Hepatocyte (in vitro differentiated cells): ENCODE results near the gene GEMIN2. TPM values are rescaled to one million over a fixed set of nuclear protein-coding genes. Genes with fewer than 3 reads are reported as not detected.
A peak's percentile ranks its signal among the peaks of the same experiment; 100 is the strongest.
"Not testable (repeated sequence)": the region's sequence is repeated elsewhere in the genome, so short reads cannot be mapped to it uniquely, and the experiment has no call there.

ENCODE experiments used
- DNase-seq: peaks from one replicate; pipeline ENCODE4 v3.0.0-alpha.2; 2016; ENCODE audit warnings: low spot score
- H2AFZ ChIP-seq: fragments of 200-600 bp; sonication (generic); 2 replicates; pipeline ENCODE4 v1.6.0; 2016; ENCODE audit warnings: antibody characterized with exemption, mild to moderate bottlenecking
- H3K27ac ChIP-seq: fragments of 200-600 bp; sonication (generic); 2 replicates; pipeline ENCODE4 v1.5.1; 2016; ENCODE audit warnings: mild to moderate bottlenecking
- H3K27me3 ChIP-seq: fragments of 200-600 bp; sonication (generic); 2 replicates; pipeline ENCODE4 v1.6.1; 2016
- H3K36me3 ChIP-seq: fragments of 200-600 bp; sonication (generic); replicated peaks from 2 replicates; pipeline ENCODE4 v1.5.1; 2016; ENCODE audit warnings: low read depth; ENCODE audit not compliant: insufficient read depth
- H3K4me1 ChIP-seq: fragments of 200-600 bp; sonication (generic); 2 replicates; pipeline ENCODE4 v1.5.1; 2016; ENCODE audit warnings: mild to moderate bottlenecking, moderate library complexity; ENCODE audit not compliant: insufficient read depth
- H3K4me2 ChIP-seq: fragments of 200-600 bp; sonication (generic); 2 replicates; pipeline ENCODE4 v1.6.0; 2016
- H3K4me3 ChIP-seq: fragments of 200-600 bp; sonication (generic); 2 replicates; pipeline ENCODE4 v1.5.1; 2016; ENCODE audit warnings: mild to moderate bottlenecking
- H3K79me2 ChIP-seq: fragments of 200-600 bp; sonication (generic); 2 replicates; pipeline ENCODE4 v1.6.0; 2017; ENCODE audit warnings: mild to moderate bottlenecking
- H3K9me2 ChIP-seq: fragments of 200-600 bp; sonication (generic); replicated peaks from 2 replicates; pipeline ENCODE4 v1.6.0; 2017; ENCODE audit warnings: mild to moderate bottlenecking; ENCODE audit not compliant: insufficient read depth
- H3K9me3 ChIP-seq: fragments of 200-600 bp; sonication (generic); 2 replicates; pipeline ENCODE4 v1.5.1; 2016; ENCODE audit warnings: low read depth, mild to moderate bottlenecking
- H4K20me1 ChIP-seq: fragments of 200-600 bp; sonication (generic); 2 replicates; pipeline ENCODE4 v1.6.0; 2016; ENCODE audit warnings: mild to moderate bottlenecking; ENCODE audit not compliant: insufficient read depth, poor library complexity, severe bottlenecking
- CTCF ChIP-seq: fragments of 200-600 bp; sonication (generic); IDR thresholded peaks from 2 replicates; pipeline ENCODE4 v1.5.1; 2016; ENCODE audit warnings: antibody characterized with exemption, mild to moderate bottlenecking; ENCODE audit not compliant: poor library complexity
- EZH2 ChIP-seq: fragments of 200-600 bp; sonication (generic); IDR thresholded peaks from 2 replicates; pipeline ENCODE4 v1.6.1; 2016; ENCODE audit warnings: antibody characterized with exemption, mild to moderate bottlenecking, borderline replicate concordance
- EZH2phosphoT487 ChIP-seq: fragments of 200-600 bp; sonication (generic); IDR thresholded peaks from one replicate; pipeline ENCODE4 v1.6.1; 2018; ENCODE audit warnings: antibody characterized with exemption, mild to moderate bottlenecking, low read depth, moderate library complexity; ENCODE audit not compliant: unreplicated experiment, severe bottlenecking
- WGBS: methylation state at CpG from one replicate; pipeline ENCODE4 v1.1.6; 2016; ENCODE audit warnings: low lambda C conversion rate; ENCODE audit errors: missing lambda C conversion rate; 5-methylcytosine and 5-hydroxymethylcytosine counted together
- polyA plus RNA-seq: library from polyadenylated mRNA; unstranded; fragments of >200 nt; fragmentation: Nextera tagmentation; extraction: Ambion mirVana; gene quantifications from 2 replicates; pipeline ENCODE4 v1.2.1, GENCODE V29; 2016
- total RNA-seq: library from RNA; depleted of rRNA; stranded (reverse); fragments of >200 nt; gene quantifications from 2 replicates; pipeline ENCODE4 v1.2.3, GENCODE V29; 2014

Gene GEMIN2
- total and polyA plus RNA-seq, 2 experiments from 2014 or later = 12.4 to 28.3 TPM

- Histone ChIP-seq H3K27me3 (no peaks in the 10 kb centered on the region), H3K4me1 (peaks cover 22% of the 10 kb centered on the region), H3K27ac (peak within 1 kb of the TSS; percentile 99), H3K4me3 (peak within 1 kb of the TSS; percentile 60), H3K79me2 (peaks cover 51% of the 10 kb centered on the region), H3K36me3 (no peaks in the 10 kb centered on the region), H3K9me3 (no peaks in the 10 kb centered on the region), H2AFZ (peak within 1 kb of the TSS; percentile 74), H3K4me2 (peak within 1 kb of the TSS; percentile 73), H4K20me1 (peaks cover 28% of the 10 kb centered on the region), H3K9me2 (no peaks in the 10 kb centered on the region)
- no peak for TF ChIP-seq EZH2phosphoT487
- no peak for TF ChIP-seq EZH2
- no peak for TF ChIP-seq CTCF
- under 1% methylated on average over 28 of the region's 58 CpGs for WGBS
- DNase-seq = peak; percentile 95
Observed at GRCh38 chr14:39102969-39103957, 10.9 kb upstream of the GEMIN2 start, which contains the start of gene SEC23A. SEC23A (minus strand) TSS chr14:39103235; CDS start chr14:39096118, 7,117 bp downstream.

DNA sequence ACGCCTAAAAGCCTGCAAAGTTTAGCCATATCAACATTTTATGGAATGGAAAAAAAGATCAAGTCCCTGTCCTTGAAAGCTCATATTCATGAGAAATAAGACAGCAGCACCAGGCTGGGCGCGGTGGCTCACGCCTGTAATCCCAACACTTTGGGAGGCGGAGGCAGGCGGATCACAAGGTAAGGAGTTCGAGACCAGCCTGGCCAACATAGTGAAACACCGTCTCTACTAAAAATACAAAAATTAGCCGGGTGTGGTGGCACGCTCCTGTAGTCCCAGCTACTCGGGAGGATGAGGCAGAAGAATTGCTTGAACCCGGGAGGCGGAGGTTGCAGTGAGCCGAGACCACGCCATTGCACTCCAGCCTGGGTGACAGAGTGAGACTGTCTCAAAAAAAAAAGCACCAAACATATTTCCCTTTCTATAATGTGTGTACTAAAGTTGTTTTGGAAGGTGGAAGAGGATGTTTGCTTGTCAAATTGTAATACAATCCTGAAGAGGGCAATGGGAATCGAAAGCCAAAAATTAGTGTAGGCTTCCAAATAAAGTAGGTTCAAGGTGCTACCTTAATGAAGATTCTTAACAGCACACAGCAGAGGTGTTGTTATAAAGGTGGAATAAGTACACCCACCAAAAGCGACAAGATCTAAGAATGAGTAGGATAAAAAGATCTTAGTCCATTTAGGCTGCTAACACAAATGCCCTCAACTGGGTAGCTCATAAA is 9.9 kb upstream of the GEMIN2 start:
- 91% methylated on average over 17 of the region's 17 CpGs for WGBS
- not testable (repeated sequence) for H3K36me3 ChIP-seq, H2AFZ ChIP-seq, H3K9me2 ChIP-seq, DNase-seq, H3K27me3 ChIP-seq, H3K9me3 ChIP-seq
- H3K79me2 ChIP-seq = peaks cover 42% of the 10 kb centered on the region
- peak overlapping the region; percentile 73 for H3K4me2 ChIP-seq
- H3K27ac ChIP-seq = peak overlapping the region; percentile 99
- H3K4me3 ChIP-seq = peak overlapping the region; percentile 60
- H4K20me1 ChIP-seq = peaks cover 18% of the 10 kb centered on the region
- peaks cover 22% of the 10 kb centered on the region for H3K4me1 ChIP-seq

DNA sequence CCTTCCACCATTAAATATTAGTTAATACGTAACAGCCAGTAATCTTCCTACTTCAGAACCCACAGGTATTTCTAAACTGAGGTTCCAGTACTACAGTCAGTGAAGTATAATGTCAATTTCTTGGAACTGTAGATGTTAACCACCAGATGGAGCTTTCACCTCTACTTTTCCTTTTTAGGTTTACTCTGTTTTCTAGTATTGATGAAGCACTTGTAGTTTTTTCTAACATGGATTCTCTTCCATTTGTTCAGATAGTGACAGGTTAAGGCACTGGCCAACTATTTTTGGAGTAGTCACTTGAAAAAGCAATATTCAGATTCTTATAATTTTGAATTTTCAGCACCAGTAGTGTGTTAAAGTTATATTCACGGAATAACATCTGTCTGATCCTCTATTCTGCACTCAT is 6.5 kb upstream of the GEMIN2 start:
- H3K9me2 ChIP-seq = no peaks in the 10 kb centered on the region
- peaks cover 12% of the 10 kb centered on the region for H3K79me2 ChIP-seq
- H4K20me1 ChIP-seq = no peaks in the 10 kb centered on the region
- no peaks in the 10 kb centered on the region for H3K27me3 ChIP-seq
- no peak overlapping the region for H3K27ac ChIP-seq
- peak; percentile 55 for DNase-seq
- H2AFZ ChIP-seq = no peak overlapping the region
- TF ChIP-seq EZH2phosphoT487 = no peak
- peak; percentile 62 for TF ChIP-seq CTCF
- no peak for TF ChIP-seq EZH2
- 69% methylated on average over 2 of the region's 2 CpGs for WGBS
- peaks cover 8% of the 10 kb centered on the region for H3K4me1 ChIP-seq
- no peaks in the 10 kb centered on the region for H3K9me3 ChIP-seq
- H3K4me2 ChIP-seq = no peak overlapping the region
- no peaks in the 10 kb centered on the region for H3K36me3 ChIP-seq
- H3K4me3 ChIP-seq = no peak overlapping the region

- H3K36me3 ChIP-seq = no peaks in the 10 kb centered on the region
- TF ChIP-seq CTCF (no peak), EZH2 (no peak), EZH2phosphoT487 (no peak)
- no peak overlapping the region for H2AFZ ChIP-seq
- H3K4me1 ChIP-seq = peaks cover 8% of the 10 kb centered on the region
- H3K27me3 ChIP-seq = no peaks in the 10 kb centered on the region
- H3K9me2 ChIP-seq = no peaks in the 10 kb centered on the region
- DNase-seq = no peak
- H3K4me3 ChIP-seq = no peak overlapping the region
- H3K9me3 ChIP-seq = no peaks in the 10 kb centered on the region
- no peak overlapping the region for H3K27ac ChIP-seq
- peaks cover 12% of the 10 kb centered on the region for H3K79me2 ChIP-seq
- no peaks in the 10 kb centered on the region for H4K20me1 ChIP-seq
- no peak overlapping the region for H3K4me2 ChIP-seq
- 96% methylated on average over 3 of the region's 3 CpGs for WGBS
Observed at GRCh38 chr14:39108791-39109190, 5.3 kb upstream of the GEMIN2 start.
